OCI-LY7 (cell line): ENCODE measurements around the gene SLC4A4. TPM values are rescaled to one million over a fixed set of nuclear protein-coding genes. Genes with fewer than 3 reads are reported as not detected.

Experiments used
- Bru-seq: library from RNA; stranded (reverse); fragments of 400-500 nt; gene quantifications from one replicate; lab custom pipeline; 2021; lab: Mats Ljungman, UMichigan
- BruChase-seq, 2 experiments: library from RNA; stranded (reverse); fragments of 400-500 nt; gene quantifications; one replicate each; lab custom pipeline; 2021; lab: Mats Ljungman, UMichigan
- BruUV-seq: library from RNA; stranded (reverse); fragments of 400-500 nt; replicated peaks from 2 replicates; lab custom pipeline; 2021; lab: Mats Ljungman, UMichigan
- CTCF ChIA-PET: fragments of 300-600 bp; sonication (Branson Sonifier 250); formaldehyde crosslinking; loops from one replicate; lab custom pipeline; 2022; ENCODE audit warnings: antibody characterized with exemption; ENCODE audit not compliant: unreplicated experiment; lab: Charles Lee
- POLR2A ChIA-PET: fragments of 300-600 bp; sonication (Branson Sonifier 250); formaldehyde crosslinking; loops from one replicate; lab custom pipeline; 2022; ENCODE audit warnings: antibody characterized with exemption; lab: Charles Lee
- DNase-seq: peaks from one replicate; pipeline ENCODE4 v3.0.0-alpha.2; 2015; ENCODE audit warnings: low spot score
- H2AFZ ChIP-seq: fragments of 200-600 bp; sonication (generic), shearing (Covaris generic); 2 replicates; pipeline ENCODE4 v1.6.1; 2014; ENCODE audit warnings: mild to moderate bottlenecking, antibody characterized with exemption, low read length, moderate library complexity
- H3K27ac ChIP-seq: fragments of 200-600 bp; sonication (generic); 2 replicates; pipeline ENCODE4 v1.5.1; 2014; ENCODE audit warnings: mixed run types, low read depth, mild to moderate bottlenecking, moderate library complexity, low read length, inconsistent platforms; ENCODE audit not compliant: poor library complexity, severe bottlenecking
- H3K36me3 ChIP-seq: fragments of 200-600 bp; sonication (generic); 2 replicates; pipeline ENCODE4 v1.6.1; 2014; ENCODE audit warnings: mild to moderate bottlenecking, antibody characterized with exemption, low read length, moderate library complexity, mixed read lengths; ENCODE audit not compliant: insufficient read depth
- H3K4me1 ChIP-seq: fragments of 200-600 bp; sonication (generic); 2 replicates; pipeline ENCODE4 v1.5.1; 2014; ENCODE audit warnings: mild to moderate bottlenecking, low read length; ENCODE audit not compliant: insufficient read depth, poor library complexity, severe bottlenecking
- H3K4me2 ChIP-seq: fragments of 200-600 bp; sonication (generic); 2 replicates; pipeline ENCODE4 v1.6.1; 2014; ENCODE audit warnings: mild to moderate bottlenecking, low read length
- H3K4me3 ChIP-seq: fragments of 200-600 bp; sonication (generic); 2 replicates; pipeline ENCODE4 v1.5.1; 2014; ENCODE audit warnings: mild to moderate bottlenecking, low read depth, low read length; ENCODE audit not compliant: poor library complexity, severe bottlenecking
- H3K79me2 ChIP-seq: fragments of 200-600 bp; sonication (generic); 2 replicates; pipeline ENCODE4 v1.6.1; 2016; ENCODE audit warnings: low read depth, mild to moderate bottlenecking, low read length, moderate library complexity, mixed read lengths; ENCODE audit not compliant: insufficient read depth
- H3K9me2 ChIP-seq: fragments of 200-600 bp; sonication (generic); 2 replicates; pipeline ENCODE4 v1.6.1; 2016; ENCODE audit warnings: mild to moderate bottlenecking, low read length, mixed read lengths; ENCODE audit not compliant: insufficient read depth
- H3K9me3 ChIP-seq: fragments of 200-600 bp; sonication (generic); 2 replicates; pipeline ENCODE4 v1.6.1; 2014; ENCODE audit warnings: mild to moderate bottlenecking, mixed run types, low read length, mixed read lengths
- H4K20me1 ChIP-seq: fragments of 200-600 bp; sonication (generic); 2 replicates; pipeline ENCODE4 v1.6.1; 2014; ENCODE audit warnings: mild to moderate bottlenecking, antibody characterized with exemption, low read length, moderate library complexity, mixed read lengths; ENCODE audit not compliant: insufficient read depth
- EZH2phosphoT487 ChIP-seq: fragments of 200-600 bp; sonication (generic); IDR thresholded peaks from 2 replicates; pipeline ENCODE4 v1.6.1; 2018; ENCODE audit warnings: low read depth, borderline replicate concordance, mild to moderate bottlenecking, mixed run types, antibody characterized with exemption, low read length, moderate library complexity, mixed read lengths
- intact Hi-C: fragments of 100-400 bp; cut with micrococcal nuclease; formaldehyde crosslinking; loops from one replicate; pipeline ENCODE4 v1.10.0; 2022; ENCODE audit not compliant: unreplicated experiment
- long read RNA-seq: library from polyadenylated mRNA; stranded (forward); transcript quantifications from one replicate; pipeline ENCODE4 v2.0.0, GENCODE V29; 2022
- total RNA-seq, 2 experiments: library from RNA; depleted of rRNA in 1 of 2; stranded (reverse); fragments of >200 nt in 1 of 2; shearing (Covaris generic) in 1 of 2; gene quantifications; 2 replicates each; pipeline ENCODE4 v1.2.3, GENCODE V29; 2014 to 2022
- TF ChIP-seq, protein P1 (sequence below): fragments of 200-600 bp; sonication (generic); conservative IDR thresholded peaks from 2 replicates; pipeline ENCODE4 v1.5.1; 2014; ENCODE audit warnings: mild to moderate bottlenecking, antibody characterized with exemption, low read length, moderate library complexity, mixed read lengths

Gene SLC4A4
- total RNA-seq (2014; rRNA removed; shearing (Covaris generic)) (not detected in 2 replicates), total RNA-seq (2022) (not detected in 2 replicates), Bru-seq, nascent RNA (percentile 8 among the genes with signal in this experiment), BruChase-seq, experiment 1, labeled RNA remaining after a 6-hour chase (percentile 9 among the genes with signal in this experiment), BruChase-seq, experiment 2, labeled RNA remaining after a 2-hour chase (percentile 10 among the genes with signal in this experiment)
- long read RNA-seq = 0 reads

DNA sequence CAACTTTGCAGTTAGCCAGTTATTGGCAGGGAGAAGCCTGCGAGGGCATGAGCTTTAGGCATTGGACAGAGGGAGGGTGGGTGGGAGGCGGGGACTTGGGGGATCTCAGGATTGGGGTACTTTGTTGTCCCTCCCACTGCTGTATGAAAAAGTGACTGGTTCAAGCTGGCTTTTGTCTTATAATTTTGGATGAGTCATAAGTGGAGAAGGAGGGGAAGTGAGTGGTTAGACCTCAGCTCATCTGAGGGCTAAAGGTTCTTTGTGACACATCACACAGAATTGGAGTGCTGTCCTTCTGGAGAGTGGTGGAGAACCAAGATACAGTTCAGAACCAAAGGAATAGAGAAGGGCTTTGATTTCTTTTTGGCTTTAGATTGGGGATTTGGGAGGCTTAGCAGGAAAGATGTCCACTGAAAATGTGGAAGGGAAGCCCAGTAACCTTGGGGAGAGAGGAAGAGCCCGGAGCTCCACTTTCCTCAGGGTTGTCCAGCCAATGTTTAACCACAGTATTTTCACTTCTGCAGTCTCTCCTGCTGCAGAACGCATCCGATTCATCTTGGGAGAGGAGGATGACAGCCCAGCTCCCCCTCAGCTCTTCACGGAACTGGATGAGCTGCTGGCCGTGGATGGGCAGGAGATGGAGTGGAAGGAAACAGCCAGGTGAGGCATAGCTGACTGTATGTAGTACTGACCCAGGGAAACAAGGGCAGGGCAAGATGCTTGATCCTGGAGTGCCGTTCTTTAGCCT lies at the start of gene SLC4A4:
SLC4A4 (plus strand) TSS at position 175 of the 748 bp plus-strand sequence.
- TF ChIP-seq EZH2phosphoT487 = no peak
- TF ChIP-seq, protein P1, sequence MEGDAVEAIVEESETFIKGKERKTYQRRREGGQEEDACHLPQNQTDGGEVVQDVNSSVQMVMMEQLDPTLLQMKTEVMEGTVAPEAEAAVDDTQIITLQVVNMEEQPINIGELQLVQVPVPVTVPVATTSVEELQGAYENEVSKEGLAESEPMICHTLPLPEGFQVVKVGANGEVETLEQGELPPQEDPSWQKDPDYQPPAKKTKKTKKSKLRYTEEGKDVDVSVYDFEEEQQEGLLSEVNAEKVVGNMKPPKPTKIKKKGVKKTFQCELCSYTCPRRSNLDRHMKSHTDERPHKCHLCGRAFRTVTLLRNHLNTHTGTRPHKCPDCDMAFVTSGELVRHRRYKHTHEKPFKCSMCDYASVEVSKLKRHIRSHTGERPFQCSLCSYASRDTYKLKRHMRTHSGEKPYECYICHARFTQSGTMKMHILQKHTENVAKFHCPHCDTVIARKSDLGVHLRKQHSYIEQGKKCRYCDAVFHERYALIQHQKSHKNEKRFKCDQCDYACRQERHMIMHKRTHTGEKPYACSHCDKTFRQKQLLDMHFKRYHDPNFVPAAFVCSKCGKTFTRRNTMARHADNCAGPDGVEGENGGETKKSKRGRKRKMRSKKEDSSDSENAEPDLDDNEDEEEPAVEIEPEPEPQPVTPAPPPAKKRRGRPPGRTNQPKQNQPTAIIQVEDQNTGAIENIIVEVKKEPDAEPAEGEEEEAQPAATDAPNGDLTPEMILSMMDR = no peak
- intact Hi-C loops = no loop called here

DNA sequence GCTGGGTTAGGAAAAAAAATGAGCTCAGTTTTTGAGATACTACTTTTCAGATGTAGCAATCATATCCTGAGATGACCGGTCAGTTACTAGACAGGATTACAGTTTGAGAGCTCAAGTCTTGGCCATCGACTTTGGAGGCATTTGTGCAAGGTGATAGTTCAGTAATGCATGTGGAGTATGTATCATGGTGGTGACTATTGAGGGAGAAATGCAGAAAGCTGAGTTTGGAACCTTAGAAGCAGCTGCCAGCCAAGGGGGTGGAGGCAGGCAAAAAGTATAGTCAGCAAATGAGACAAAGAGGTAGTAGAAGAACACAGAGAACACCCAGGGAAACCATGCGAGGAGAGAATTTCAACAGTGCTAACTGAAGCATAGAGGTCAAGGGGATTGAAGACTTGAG lies 48.7 kb upstream of the SLC4A4 start:
- Histone ChIP-seq H3K79me2 (no peaks in the 10 kb centered on the region), H3K4me2 (no peak overlapping the region), H3K9me3 (no peaks in the 10 kb centered on the region), H3K9me2 (no peaks in the 10 kb centered on the region), H3K4me1 (no peaks in the 10 kb centered on the region), H3K36me3 (no peaks in the 10 kb centered on the region), H2AFZ (no peak overlapping the region), H3K4me3 (no peak overlapping the region), H3K27ac (no peak overlapping the region), H4K20me1 (no peaks in the 10 kb centered on the region)
- intact Hi-C loops = no loop called here
- no peak for TF ChIP-seq EZH2phosphoT487
- TF ChIP-seq, protein P1 = no peak
- ChIA-PET CTCF (no interaction called here), POLR2A (interaction anchor here (0.6 to 1.6 kb wide), 3 partner anchors 15 to 882 kb away, joined by 3 to 4 read pairs (median 3); no protein-coding TSS in a partner anchor)
- BruUV-seq = no TSS peak
- no peak for DNase-seq

More for the DNA sequence above, at the start of gene SLC4A4:
- H3K4me2 ChIP-seq = no peak within 1 kb of the TSS
- DNase-seq = no peak
- no peaks in the 10 kb centered on the region for H3K36me3 ChIP-seq
- ChIA-PET CTCF (interaction anchor here (0.6 kb wide), 1 partner anchor 155 kb away, joined by 6 read pairs; no protein-coding TSS in a partner anchor), POLR2A (interaction anchor here (0.7 kb wide), 1 partner anchor 473 kb away, joined by 3 read pairs; no protein-coding TSS in a partner anchor)
- H3K9me2 ChIP-seq = no peaks in the 10 kb centered on the region
- BruUV-seq = no TSS peak
- no peak within 1 kb of the TSS for H2AFZ ChIP-seq
- no peak within 1 kb of the TSS for H3K27ac ChIP-seq
- no peaks in the 10 kb centered on the region for H3K9me3 ChIP-seq
- H4K20me1 ChIP-seq = no peaks in the 10 kb centered on the region
- no peaks in the 10 kb centered on the region for H3K4me1 ChIP-seq
- H3K4me3 ChIP-seq = no peak within 1 kb of the TSS
- no peaks in the 10 kb centered on the region for H3K79me2 ChIP-seq
